Endothelial cell of coronary artery (primary cell): Measurements from ENCODE around the gene KCNJ3. TPM values are rescaled to one million over a fixed set of nuclear protein-coding genes. Genes with fewer than 3 reads are reported as not detected.

Experiments
- total RNA-seq: library from RNA; depleted of rRNA; stranded (reverse); fragments of >200 nt; gene quantifications from 2 replicates; pipeline ENCODE4 v1.2.3, GENCODE V29; 2014

KCNJ3 gene, protein sequence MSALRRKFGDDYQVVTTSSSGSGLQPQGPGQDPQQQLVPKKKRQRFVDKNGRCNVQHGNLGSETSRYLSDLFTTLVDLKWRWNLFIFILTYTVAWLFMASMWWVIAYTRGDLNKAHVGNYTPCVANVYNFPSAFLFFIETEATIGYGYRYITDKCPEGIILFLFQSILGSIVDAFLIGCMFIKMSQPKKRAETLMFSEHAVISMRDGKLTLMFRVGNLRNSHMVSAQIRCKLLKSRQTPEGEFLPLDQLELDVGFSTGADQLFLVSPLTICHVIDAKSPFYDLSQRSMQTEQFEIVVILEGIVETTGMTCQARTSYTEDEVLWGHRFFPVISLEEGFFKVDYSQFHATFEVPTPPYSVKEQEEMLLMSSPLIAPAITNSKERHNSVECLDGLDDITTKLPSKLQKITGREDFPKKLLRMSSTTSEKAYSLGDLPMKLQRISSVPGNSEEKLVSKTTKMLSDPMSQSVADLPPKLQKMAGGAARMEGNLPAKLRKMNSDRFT
- total RNA-seq: not detected in 2 replicates

DNA sequence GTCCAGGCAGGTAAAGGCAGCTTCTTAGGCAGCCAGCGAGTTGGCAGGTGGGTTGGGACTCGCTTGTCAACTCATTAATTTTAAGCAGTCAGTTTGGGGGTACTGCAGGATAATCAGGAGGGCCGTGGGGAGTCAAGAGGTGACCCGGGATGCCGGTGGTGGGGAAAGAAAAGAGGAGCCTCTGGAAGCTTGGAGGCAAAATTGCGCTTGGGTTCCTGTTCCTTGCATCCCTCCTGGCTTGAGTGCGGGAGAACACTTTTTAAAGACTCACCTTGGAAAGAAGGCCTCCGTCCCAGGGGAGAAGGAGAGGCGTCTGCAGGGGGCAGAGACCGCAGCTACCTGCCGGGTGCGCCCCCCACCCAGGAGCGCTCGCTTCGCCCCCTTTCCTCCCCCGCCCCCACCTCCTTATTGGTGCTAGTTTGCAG is at the start of gene KCNJ3:
Gene KCNJ3, plus strand, starts transcription at position 400 of the 425 bp plus-strand sequence. CDS start 81 bp downstream, outside the sequence.

